Neural cell (in vitro differentiated cells): ENCODE measurements around the gene SLCO6A1. TPM values are rescaled to one million over a fixed set of nuclear protein-coding genes. Genes with fewer than 3 reads are reported as not detected.
A peak's percentile ranks its signal among the peaks of the same experiment; 100 is the strongest.

Source experiments
- H2AFZ ChIP-seq: fragments of 200-600, 300-800 bp; sonication (generic), shearing (Covaris generic); 2 replicates; pipeline ENCODE4 v1.6.0; 2014; ENCODE audit warnings: low read depth, mild to moderate bottlenecking, antibody characterized with exemption, low read length, moderate library complexity
- H3F3A ChIP-seq: fragments of 200-600 bp; shearing (Covaris generic); 2 replicates; pipeline ENCODE4 v1.6.1; 2016; ENCODE audit warnings: mild to moderate bottlenecking, moderate library complexity, mixed read lengths, antibody characterized with exemption, low read length; ENCODE audit not compliant: insufficient read depth, poor library complexity, severe bottlenecking
- H3K27ac ChIP-seq: fragments of 200-600, 300-800 bp; sonication (generic), shearing (Covaris generic); 2 replicates; pipeline ENCODE4 v1.5.1; 2014; ENCODE audit warnings: mild to moderate bottlenecking, low read length, moderate library complexity
- H3K27me3 ChIP-seq: fragments of 300-800, 200-600 bp; sonication (generic), shearing (Covaris generic); 2 replicates; pipeline ENCODE4 v1.6.0; 2014; ENCODE audit warnings: mild to moderate bottlenecking, low read depth, low read length, moderate library complexity; ENCODE audit not compliant: insufficient read depth
- H3K36me3 ChIP-seq: fragments of 300-800, 200-600 bp; sonication (generic), shearing (Covaris generic); 2 replicates; pipeline ENCODE4 v1.5.1; 2014; ENCODE audit warnings: mild to moderate bottlenecking, antibody characterized with exemption, low read length, moderate library complexity; ENCODE audit not compliant: insufficient read depth
- H3K4me2 ChIP-seq: fragments of 300-800, 200-600 bp; sonication (generic), shearing (Covaris generic); 2 replicates; pipeline ENCODE4 v1.6.0; 2014; ENCODE audit warnings: mild to moderate bottlenecking, low read length
- H3K4me3 ChIP-seq: fragments of 300-800, 200-600 bp; sonication (generic), shearing (Covaris generic); 2 replicates; pipeline ENCODE4 v1.5.1; 2014; ENCODE audit warnings: mild to moderate bottlenecking, low read length, moderate library complexity
- H3K79me2 ChIP-seq: fragments of 200-600 bp; shearing (Covaris generic); replicated peaks from 2 replicates; pipeline ENCODE4 v1.6.0; 2014; ENCODE audit warnings: mild to moderate bottlenecking, low read length, moderate library complexity; ENCODE audit not compliant: insufficient read depth
- H3K9ac ChIP-seq: fragments of 300-800, 200-600 bp; sonication (generic), shearing (Covaris generic); 2 replicates; pipeline ENCODE4 v1.6.1; 2016; ENCODE audit warnings: mild to moderate bottlenecking, low read length, mixed read lengths
- H3K9me2 ChIP-seq: fragments of 200-600 bp; shearing (Covaris generic); 2 replicates; pipeline ENCODE4 v1.6.1; 2016; ENCODE audit warnings: mild to moderate bottlenecking, low read length, mixed read lengths; ENCODE audit not compliant: insufficient read depth
- H3K9me3 ChIP-seq: fragments of 200-600, 300-800 bp; sonication (generic), shearing (Covaris generic); 2 replicates; pipeline ENCODE4 v1.6.1; 2016; ENCODE audit warnings: mild to moderate bottlenecking, mixed run types, low read length, moderate library complexity, mixed read lengths
- H4K20me1 ChIP-seq: fragments of 200-600 bp; shearing (Covaris generic); 2 replicates; pipeline ENCODE4 v1.6.1; 2016; ENCODE audit warnings: mild to moderate bottlenecking, mixed run types; ENCODE audit not compliant: insufficient read depth
- CTCF ChIP-seq: fragments of 450-650 bp; IDR thresholded peaks from 2 replicates; pipeline ENCODE4 v1.5.1; 2014; ENCODE audit warnings: antibody characterized with exemption, mild to moderate bottlenecking, moderate library complexity; ENCODE audit not compliant: poor library complexity, severe bottlenecking
- EP300 ChIP-seq: fragments of 450-650 bp; conservative IDR thresholded peaks from 2 replicates; pipeline ENCODE4 v1.6.1; 2014; ENCODE audit warnings: antibody characterized with exemption, mild to moderate bottlenecking, moderate library complexity; ENCODE audit not compliant: poor library complexity, severe bottlenecking
- EZH2 ChIP-seq: fragments of 200-600, 300-800 bp; shearing (Covaris generic), sonication (generic); IDR thresholded peaks from 2 replicates; pipeline ENCODE4 v1.6.1; 2014; ENCODE audit warnings: antibody characterized with exemption, low read length, borderline replicate concordance, mild to moderate bottlenecking; ENCODE audit not compliant: insufficient read depth, poor library complexity, severe bottlenecking
- MXI1 ChIP-seq: fragments of 450-650 bp; conservative IDR thresholded peaks from 2 replicates; pipeline ENCODE4 v1.6.1; 2014; ENCODE audit warnings: antibody characterized with exemption, mild to moderate bottlenecking; ENCODE audit not compliant: poor library complexity, severe bottlenecking
- POLR2AphosphoS5 ChIP-seq: IDR thresholded peaks from 2 replicates; pipeline ENCODE4 v1.6.1; 2012
- RAD21 ChIP-seq: fragments of 450-650 bp; conservative IDR thresholded peaks from 2 replicates; pipeline ENCODE4 v1.6.1; 2014; ENCODE audit warnings: antibody characterized with exemption, mild to moderate bottlenecking, moderate library complexity
- REST ChIP-seq: IDR thresholded peaks from 2 replicates; pipeline ENCODE4 v1.6.1; 2012; ENCODE audit warnings: borderline replicate concordance
- SMC3 ChIP-seq: fragments of 450-650 bp; conservative IDR thresholded peaks from 2 replicates; pipeline ENCODE4 v1.6.1; 2014; ENCODE audit warnings: antibody characterized with exemption, mild to moderate bottlenecking, moderate library complexity; ENCODE audit not compliant: poor library complexity
- TAF1 ChIP-seq: IDR thresholded peaks from 2 replicates; pipeline ENCODE4 v1.6.1; 2012; ENCODE audit warnings: low read depth
- polyA plus RNA-seq: library from polyadenylated mRNA; depleted of rRNA; stranded (reverse); fragments of >200 nt; gene quantifications from 2 replicates; pipeline ENCODE4 v1.2.3, GENCODE V29; 2014

The SLCO6A1 gene
- polyA plus RNA-seq, 1 donor from 2014 or later, result not detected

GRCh38 chr5:102539996-102540728 lies 41.4 kb upstream of the SLCO6A1 start:
- no peak overlapping the region for H2AFZ ChIP-seq
- peaks cover 4% of the 10 kb centered on the region for H3K9me3 ChIP-seq
- no peak overlapping the region for H3K9ac ChIP-seq
- no peak overlapping the region for H3K4me3 ChIP-seq
- H3K27me3 ChIP-seq, result no peaks in the 10 kb centered on the region
- no peaks in the 10 kb centered on the region for H3K9me2 ChIP-seq
- TF ChIP-seq EP300, result peak; percentile 98
- no peak for TF ChIP-seq TAF1
- TF ChIP-seq CTCF, result no peak
- peak; percentile 26 for TF ChIP-seq RAD21
- TF ChIP-seq POLR2AphosphoS5, result peak; percentile 88
- TF ChIP-seq REST, result peak; percentile 76
- no peak for TF ChIP-seq EZH2
- no peaks in the 10 kb centered on the region for H3F3A ChIP-seq
- H3K4me2 ChIP-seq, result no peak overlapping the region
- no peaks in the 10 kb centered on the region for H3K36me3 ChIP-seq
- no peaks in the 10 kb centered on the region for H4K20me1 ChIP-seq
- no peaks in the 10 kb centered on the region for H3K79me2 ChIP-seq
- H3K27ac ChIP-seq, result peak overlapping the region; percentile 59

- H3K9me2 ChIP-seq, result no peaks in the 10 kb centered on the region
These were observed 40.8 kb upstream of the SLCO6A1 start for GRCh38 chr5:102539562-102539961.

More at GRCh38 chr5:102539562-102539961, 40.8 kb upstream of the SLCO6A1 start:
- Histone ChIP-seq H4K20me1 (no peaks in the 10 kb centered on the region), H3K4me2 (no peak overlapping the region), H2AFZ (no peak overlapping the region), H3K27me3 (no peaks in the 10 kb centered on the region), H3K79me2 (no peaks in the 10 kb centered on the region), H3K4me3 (no peak overlapping the region), H3F3A (no peaks in the 10 kb centered on the region), H3K36me3 (no peaks in the 10 kb centered on the region), H3K9ac (no peak overlapping the region), H3K27ac (peak overlapping the region; percentile 59), H3K9me3 (peaks cover 4% of the 10 kb centered on the region)
- TF ChIP-seq SMC3, result no peak
- no peak for TF ChIP-seq TAF1
- no peak for TF ChIP-seq CTCF
- no peak for TF ChIP-seq MXI1
- TF ChIP-seq EZH2, result no peak
- TF ChIP-seq RAD21, result no peak
- no peak for TF ChIP-seq EP300
